AG09319 (cell line): ENCODE data around the gene RPS6KA4.

ENCODE experiments used
- DNase-seq: peaks from one replicate; pipeline ENCODE4 v3.0.0-alpha.2; 2010; ENCODE audit warnings: low read depth; ENCODE audit errors: extremely low read depth
- TF ChIP-seq, protein P1 (sequence below): IDR thresholded peaks from 2 replicates; pipeline ENCODE4 v1.5.1; 2011; ENCODE audit warnings: low read depth, mild to moderate bottlenecking, inconsistent platforms, low read length, moderate library complexity

The RPS6KA4 gene

GRCh38 chr11:64339754-64340408 lies 19.1 kb upstream of the RPS6KA4 start, which contains the start of gene CCDC88B:
TSS of gene CCDC88B (plus strand) at chr11:64340204. CDS start at chr11:64340267, 63 bp downstream.
- DNase-seq, result no peak
- TF ChIP-seq, protein P1, sequence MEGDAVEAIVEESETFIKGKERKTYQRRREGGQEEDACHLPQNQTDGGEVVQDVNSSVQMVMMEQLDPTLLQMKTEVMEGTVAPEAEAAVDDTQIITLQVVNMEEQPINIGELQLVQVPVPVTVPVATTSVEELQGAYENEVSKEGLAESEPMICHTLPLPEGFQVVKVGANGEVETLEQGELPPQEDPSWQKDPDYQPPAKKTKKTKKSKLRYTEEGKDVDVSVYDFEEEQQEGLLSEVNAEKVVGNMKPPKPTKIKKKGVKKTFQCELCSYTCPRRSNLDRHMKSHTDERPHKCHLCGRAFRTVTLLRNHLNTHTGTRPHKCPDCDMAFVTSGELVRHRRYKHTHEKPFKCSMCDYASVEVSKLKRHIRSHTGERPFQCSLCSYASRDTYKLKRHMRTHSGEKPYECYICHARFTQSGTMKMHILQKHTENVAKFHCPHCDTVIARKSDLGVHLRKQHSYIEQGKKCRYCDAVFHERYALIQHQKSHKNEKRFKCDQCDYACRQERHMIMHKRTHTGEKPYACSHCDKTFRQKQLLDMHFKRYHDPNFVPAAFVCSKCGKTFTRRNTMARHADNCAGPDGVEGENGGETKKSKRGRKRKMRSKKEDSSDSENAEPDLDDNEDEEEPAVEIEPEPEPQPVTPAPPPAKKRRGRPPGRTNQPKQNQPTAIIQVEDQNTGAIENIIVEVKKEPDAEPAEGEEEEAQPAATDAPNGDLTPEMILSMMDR, result no peak

- no peak for DNase-seq
- TF ChIP-seq, protein P1, result no peak
Measured at GRCh38 chr11:64340671-64341335, 18.2 kb upstream of the RPS6KA4 start.

DNA sequence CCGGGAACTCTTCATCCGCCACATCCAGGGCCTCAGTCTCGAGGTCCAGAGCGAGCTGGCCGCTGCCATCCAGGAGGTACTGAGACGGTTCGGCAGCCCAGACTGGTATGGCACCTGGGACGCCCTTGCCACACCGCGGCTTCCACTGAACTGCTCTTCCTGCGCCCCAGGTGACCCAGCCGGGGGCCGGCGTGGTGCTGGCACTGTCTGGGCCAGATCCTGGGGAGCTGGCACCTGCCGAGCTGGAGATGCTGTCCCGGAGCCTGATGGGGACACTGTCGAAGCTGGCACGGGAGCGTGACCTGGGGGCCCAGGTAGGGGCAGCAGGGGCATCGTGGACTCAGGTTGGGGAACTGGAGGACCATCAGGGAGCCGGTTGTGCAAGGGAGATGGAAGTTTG lies 17.5 kb upstream of the RPS6KA4 start:
- no peak for DNase-seq
- TF ChIP-seq, protein P1, result no peak

- TF ChIP-seq, protein P1, result peak; percentile 27
- peak; percentile 59 for DNase-seq
Measured at GRCh38 chr11:64341851-64342791, 16.8 kb upstream of the RPS6KA4 start.

- TF ChIP-seq, protein P1, result no peak
- DNase-seq, result no peak
Measured at GRCh38 chr11:64342869-64343745, 15.9 kb upstream of the RPS6KA4 start.

- TF ChIP-seq, protein P1, result peak; percentile 15
- no peak for DNase-seq
Measured at GRCh38 chr11:64343767-64344559, 15.0 kb upstream of the RPS6KA4 start.
